GM04503 (cell line): ENCODE data around the gene ICA1.
"Not testable (repeated sequence)": the region's sequence is repeated elsewhere in the genome, so short reads cannot be mapped to it uniquely, and the experiment has no call there.

Experiments
- DNase-seq: peaks from one replicate; pipeline ENCODE4 v3.0.0-alpha.2; 2012; ENCODE audit warnings: low read depth

Gene ICA1

DNA sequence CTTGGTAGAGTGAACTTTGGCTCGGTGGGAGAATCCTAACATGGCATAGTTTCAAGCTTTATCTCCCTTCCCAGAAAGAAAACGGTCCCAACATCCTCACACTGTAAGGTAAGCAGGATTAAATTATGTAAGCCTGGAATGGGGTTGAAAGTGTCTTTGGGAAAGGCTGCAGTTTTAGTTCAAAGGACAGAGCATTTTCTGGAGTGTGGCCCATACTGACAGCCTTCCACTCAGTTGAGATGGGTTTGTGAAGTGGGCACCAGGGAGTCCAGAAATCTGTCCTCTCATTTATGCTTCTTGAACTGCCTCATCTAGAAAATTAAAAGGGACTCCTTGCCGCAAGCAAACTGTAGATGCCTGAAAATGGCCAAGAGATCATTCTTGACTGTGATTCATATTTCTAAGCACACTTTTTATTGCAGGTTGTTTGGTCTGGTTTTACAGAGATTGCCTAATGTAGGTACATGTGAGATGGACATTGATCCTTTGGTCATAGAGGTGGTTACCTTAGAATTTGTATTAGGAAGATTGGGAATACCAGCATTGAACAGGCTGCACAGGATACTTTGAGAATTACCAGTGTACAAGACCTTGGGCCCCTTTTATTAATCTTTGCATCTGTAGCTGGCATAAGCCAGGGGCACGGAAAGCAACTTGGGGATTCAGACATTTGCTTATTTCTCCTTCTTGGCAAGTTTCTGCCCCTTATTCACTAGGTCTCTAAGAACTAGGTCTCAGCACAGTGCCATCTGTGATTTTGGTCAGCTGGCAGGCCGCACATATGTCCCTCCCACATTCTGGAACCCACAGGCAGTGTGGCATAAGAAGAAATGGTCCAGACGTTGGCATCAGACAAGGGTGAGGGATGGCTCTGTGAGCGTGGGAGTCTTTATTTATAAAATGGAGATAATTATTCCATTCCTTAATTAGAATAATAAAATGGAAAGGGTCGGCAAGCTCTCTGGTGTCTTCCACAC, 167.5 kb downstream of the ICA1 start:
- DNase-seq: no peak

GRCh38 chr7:8092140-8092539, 169.8 kb downstream of the ICA1 start:
- DNase-seq: no peak

DNA sequence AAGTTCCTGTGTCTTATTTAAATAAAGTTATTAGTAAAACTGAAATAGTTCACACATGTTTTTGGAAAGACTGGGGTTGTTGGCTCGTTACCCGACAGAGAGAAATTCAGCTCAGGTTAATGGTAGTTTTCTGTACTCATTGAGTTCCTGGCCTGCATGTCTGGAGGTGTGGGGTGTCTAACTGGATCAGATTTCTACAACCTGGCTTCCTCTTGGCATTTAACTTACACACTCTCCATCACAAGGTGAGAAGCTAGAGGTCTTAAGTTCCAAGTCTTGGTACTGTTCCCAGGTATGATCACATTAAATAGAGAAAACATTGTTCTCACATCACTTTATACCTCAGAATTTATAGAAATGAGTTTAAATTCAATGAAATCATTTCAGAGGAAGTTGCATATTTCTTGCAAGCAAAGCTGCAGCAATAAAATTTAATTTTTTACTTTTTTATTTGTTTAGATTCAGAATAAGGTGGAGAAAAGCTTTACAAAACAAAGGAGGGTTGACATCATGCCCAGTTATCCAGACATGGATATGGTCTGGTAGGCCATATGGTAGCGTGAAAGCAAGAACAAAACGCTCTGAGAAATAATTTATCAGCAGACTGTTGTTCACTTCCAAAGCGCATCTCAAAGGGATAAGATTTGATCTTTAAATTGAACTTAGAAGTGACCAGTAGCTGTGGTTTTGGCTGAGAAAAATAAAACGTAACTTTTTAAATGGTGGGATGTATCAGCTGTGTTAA, 172.8 kb downstream of the ICA1 start:
- DNase-seq: no peak

DNA sequence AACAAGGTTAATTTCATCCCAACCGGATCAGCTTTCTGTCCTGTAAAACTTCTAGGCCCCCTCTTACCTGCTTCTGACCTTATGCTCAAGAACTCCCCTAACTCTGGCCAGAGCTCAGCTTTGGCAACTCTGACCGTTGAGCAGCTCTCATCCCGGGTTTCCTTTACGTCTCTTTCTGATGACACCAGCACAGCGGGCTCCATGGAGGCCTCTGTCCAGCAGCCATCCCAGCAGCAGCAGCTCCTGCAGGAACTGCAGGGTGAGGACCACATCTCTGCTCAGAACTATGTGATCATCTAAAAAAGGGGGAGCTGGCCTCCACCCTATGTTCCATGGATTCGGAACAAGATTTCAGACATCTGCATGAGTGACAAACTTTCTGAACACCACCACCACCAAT, 175.7 kb downstream of the ICA1 start:
- DNase-seq: no peak

DNA sequence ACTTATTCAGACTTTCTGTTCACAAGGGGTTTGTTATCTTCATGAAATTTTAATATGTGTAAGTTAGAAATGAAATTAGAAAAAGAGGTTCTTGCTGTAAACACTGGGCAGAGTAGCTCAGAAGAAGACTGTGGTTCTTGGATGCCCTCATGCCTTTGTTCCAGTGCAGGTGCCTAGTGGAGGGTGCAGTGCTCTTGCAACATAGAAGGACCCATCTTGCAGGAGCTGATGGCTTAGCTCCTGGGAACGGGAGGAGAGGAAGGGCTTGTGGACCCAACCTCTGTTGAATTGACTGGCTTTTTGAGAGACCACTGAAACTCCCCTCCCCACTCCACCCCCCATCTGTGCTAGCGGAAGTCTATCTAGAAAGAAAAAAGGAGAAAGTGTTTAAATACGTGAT, 176.5 kb downstream of the ICA1 start:
- no peak for DNase-seq

DNA sequence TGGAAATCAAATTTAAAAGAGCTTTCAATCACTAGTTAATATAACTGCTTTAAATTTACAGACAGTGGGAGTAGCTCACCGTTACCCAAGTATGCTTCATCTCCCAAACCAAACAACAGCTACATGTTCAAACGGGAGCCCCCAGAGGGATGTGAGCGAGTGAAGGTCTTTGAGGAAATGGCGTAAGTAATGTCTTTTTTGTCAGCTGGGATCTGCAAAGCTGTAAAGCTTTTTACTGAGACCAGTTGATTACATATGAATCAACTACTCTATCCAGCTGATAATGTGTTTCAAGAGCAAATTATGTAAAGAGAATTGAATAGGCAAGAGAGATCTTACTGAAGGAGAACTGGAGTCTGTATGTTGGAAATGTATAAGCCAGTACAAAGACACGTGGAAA, 177.1 kb downstream of the ICA1 start:
- DNase-seq: no peak

GRCh38 chr7:8082762-8083161, 179.2 kb downstream of the ICA1 start:
- DNase-seq: no peak

DNA sequence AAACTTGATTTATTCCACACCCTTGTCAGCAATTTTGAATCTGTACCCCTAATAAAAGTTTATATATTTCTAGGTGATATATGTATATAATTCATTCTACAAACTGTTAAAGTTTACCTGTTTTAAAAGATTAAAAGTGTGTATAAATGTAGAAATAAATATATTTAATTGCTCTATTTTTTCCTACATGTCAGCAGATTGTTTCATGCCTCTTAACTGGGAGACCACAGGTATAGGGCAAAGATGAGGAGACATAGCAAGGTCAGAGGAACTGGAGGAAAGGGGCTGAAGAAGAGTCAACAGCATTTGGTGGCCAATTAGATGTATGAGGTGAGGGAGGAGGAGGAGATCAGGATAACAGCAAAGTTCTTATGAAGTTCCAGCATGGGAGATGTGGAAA, 183.5 kb downstream of the ICA1 start:
- DNase-seq: no peak

DNA sequence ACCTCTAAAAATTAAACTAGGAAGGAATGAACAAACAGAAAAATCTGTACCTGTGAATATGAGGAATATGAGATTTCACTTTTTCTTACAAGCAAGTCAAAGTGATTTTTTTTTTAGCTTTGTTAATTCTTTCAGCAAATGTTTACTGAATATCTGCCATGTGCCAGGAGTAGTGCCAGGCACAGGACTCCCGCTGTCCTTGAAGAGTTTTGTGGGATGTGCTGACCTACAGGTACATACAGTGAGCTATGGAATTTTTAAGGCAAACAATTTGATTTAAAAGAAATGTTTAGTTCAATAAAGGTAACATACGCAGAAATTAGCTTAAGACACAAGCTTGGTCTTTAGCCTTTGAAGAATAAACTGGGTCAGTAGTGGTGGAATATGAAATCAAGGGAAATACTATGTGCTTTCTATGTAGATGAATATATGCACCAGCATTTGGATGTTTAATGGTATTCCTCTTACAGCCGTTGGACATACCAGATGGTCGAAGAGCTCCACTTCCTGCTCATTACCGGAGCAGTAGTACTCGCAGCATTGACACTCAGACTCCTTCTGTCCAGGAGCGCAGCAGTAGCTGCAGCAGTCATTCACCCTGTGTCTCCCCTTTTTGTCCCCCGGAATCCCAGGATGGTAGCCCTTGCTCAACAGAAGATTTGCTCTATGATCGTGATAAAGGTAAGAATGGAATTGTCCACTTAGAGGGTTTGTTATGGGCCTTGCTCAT, 191.4 kb downstream of the ICA1 start:
- no peak for DNase-seq

DNA sequence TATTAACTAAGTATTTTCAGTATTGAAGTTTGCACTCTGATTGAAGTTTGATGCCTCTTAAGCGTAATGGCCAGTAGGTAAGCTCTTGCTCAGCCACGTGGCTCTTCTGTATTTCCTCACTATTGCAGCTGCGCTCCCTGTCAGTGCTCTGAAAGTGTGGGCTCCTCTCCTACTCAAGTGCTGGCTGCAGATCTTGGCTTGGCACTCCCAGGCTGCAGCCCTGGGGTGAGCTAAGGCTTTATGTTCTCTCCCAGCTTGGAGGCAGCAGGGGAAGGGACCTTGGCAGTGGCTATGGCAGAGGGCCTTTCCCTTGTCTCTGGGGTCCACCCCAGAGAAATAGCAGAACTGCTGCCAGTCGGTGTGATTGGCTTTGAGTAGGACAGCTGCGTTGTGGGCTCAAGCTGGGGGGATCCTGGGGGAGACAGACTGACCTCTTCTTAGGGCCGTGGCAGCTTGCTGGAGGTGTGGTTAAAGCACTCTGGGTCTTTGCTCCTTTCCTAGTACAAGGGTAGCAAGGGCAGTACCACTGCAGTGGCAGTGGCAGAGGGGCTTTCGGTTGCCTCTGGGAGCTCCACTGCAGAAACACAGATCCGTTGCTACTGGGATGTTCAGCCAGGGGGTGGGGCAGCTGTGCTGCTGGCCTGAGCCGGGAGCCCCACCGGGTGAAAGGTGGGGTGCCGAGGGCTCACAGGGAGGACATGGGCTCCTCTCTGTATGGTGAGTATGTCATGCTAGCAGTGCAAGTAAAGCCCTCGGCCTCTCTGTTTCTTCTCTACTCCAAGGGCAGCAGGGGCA, 192.9 kb downstream of the ICA1 start:
- no peak for DNase-seq

DNA sequence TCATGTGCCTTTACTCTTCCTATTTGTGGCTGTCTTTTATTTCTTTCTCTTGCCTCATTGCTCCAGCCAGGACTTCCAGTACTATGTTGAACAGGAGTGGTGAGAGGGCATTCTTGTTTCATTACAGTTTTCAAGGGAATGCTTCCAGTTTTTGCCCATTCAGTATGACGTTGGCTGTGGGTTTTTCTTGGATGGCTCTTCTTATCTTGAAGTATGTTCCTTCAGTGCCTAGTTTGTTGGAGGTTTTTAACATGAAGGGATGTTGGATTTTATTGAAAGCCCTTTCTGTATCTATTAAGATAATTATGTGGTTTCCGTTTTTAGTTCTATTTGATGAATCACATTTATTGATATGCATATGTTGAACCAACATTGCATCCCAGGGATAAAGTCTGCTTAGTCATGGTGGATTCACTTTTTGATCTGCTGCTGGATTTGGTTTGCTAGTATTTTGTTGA, 196.6 kb downstream of the ICA1 start:
- DNase-seq: peak; percentile 55

DNA sequence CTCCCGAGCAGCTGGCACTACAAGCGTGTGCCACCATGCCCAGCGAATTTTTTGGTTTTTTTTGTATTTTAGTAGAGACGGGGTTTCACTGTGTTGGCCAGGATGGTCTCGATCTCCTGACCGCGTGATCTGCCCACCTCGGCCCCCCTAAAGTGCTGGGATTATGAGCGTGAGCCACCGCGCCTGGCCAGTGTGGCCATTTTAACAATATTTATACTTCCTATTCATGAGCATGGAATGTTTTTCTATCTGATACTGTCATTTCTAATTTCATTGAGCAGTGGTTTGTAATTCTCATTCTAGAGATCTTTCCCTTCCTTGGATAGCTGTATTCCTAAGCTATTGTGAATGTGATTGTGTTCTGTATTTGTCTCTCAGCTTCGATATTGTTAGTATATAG, 197.1 kb downstream of the ICA1 start:
- no peak for DNase-seq

DNA sequence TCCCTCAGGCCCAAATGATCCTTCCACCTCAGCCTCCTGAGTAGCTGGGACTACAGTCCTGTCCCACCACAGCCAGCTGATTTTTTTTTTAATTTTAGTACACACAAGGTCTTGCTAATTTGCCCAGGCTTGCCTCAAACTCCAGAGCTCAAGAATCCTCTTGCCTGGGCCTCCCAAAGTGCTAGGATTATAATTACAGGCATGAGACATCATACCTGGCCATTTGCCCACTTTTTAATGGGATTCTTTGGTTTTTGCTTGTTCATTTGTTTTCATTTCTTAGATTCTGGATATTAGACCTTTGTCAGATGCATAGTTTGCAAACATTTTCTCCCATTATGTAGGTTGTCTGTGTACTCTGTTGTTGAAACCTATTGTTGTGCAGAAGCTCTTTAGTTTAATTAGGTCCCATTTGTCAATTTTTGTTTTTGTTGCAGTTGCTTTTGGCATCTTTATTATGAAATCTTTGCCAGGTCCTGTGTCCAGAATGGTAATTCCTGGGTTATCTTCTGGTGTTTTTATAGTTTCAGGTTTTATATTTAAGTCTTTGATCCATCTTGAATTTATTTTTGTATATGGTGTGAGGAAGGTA, 198.2 kb downstream of the ICA1 start:
- DNase-seq: peak; percentile 16

DNA sequence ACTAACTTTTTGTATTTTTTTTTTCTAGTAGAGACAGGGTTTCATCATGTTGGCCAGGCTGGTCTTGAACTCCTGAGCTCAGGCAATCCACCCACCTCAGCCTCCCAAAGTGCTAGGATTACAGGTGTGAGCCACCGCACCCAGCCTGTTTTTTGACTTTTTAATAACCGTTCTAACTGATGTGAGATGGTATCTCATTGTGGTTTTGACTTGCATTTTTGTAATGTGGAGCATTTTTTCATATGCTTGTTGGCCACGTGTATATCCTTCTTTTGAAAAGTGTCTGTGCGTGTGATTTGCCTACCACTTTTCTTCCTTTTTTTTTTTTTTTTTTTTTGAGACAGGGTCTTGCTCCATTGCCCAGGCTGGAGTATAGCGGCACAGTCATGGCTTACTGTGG, 198.7 kb downstream of the ICA1 start:
- not testable (repeated sequence) for DNase-seq
